ENCODE measurements around the gene ST6GALNAC1.

The ST6GALNAC1 gene, protein sequence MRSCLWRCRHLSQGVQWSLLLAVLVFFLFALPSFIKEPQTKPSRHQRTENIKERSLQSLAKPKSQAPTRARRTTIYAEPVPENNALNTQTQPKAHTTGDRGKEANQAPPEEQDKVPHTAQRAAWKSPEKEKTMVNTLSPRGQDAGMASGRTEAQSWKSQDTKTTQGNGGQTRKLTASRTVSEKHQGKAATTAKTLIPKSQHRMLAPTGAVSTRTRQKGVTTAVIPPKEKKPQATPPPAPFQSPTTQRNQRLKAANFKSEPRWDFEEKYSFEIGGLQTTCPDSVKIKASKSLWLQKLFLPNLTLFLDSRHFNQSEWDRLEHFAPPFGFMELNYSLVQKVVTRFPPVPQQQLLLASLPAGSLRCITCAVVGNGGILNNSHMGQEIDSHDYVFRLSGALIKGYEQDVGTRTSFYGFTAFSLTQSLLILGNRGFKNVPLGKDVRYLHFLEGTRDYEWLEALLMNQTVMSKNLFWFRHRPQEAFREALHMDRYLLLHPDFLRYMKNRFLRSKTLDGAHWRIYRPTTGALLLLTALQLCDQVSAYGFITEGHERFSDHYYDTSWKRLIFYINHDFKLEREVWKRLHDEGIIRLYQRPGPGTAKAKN

DNA sequence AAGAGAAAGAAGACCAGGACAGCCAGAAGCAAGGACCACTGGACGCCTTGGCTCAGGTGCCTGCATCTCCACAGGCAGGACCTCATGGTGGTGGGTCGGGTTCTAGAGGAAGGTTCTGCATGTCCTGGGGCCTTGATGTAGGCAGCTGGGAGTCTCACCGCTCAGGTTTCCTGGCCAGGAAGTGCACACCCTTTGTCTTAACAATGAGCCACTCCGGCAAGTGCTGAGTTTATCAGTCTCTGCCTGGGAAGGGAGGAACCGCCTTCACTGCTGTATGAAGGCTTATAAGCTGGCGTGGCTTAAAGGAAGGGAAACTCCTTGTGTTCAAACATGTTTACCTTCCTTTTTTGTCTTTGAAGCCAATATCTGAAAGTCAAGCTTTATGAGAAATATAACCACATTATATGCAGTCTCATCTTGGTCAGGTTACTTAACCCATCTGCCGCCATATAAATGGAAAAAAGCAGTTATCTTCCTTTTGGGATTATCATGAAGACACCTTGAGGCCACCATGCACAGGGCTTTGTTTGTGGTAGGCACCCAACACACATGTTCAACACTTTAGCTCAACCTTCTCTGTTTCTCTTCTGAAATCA, at the start of gene ST6GALNAC1:
TSS of gene ST6GALNAC1 (minus strand) at position 205 of the 596 bp plus-strand sequence. CDS start at position 86, 119 bp downstream.
- no peak for DNase-seq

DNA sequence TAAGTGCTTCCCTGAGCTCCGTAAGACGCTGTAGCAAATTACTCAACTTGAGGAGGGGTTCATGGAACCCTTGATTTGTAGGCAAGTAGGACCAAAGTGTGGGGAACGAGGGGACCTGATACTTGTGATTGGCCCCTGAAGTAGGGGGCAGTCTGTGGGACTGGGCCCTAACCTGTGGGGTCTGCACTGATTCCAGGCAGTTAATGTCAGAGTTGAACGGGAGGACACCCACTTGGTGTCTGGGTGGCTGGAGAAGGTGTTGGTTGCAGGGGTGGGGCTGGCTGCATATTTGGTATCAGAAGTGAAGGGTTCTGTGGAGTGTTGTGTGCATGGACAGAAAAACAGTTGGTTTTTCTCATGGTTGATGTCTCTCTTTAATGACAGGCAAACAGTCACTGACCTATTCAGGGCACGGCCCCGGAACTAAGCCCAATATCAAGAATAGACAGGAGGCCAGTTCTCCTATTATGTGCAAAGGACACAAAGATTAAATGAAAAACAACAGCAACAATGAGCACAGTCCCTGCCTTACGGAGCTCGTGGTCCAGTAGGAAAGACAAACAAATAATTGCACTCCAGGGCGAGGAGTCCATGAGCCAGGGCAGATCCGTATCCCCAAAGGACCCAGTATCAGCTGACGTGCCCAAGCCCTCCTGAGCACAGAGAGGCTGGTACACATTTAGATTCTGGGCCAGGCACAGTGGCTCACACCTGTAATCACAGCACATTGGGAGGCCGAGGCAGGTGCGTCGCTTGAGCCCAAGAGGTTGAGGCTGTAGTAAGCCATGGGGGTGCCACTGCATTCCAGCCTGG, 48.0 kb upstream of the ST6GALNAC1 start:
- DNase-seq, result no peak

DNA sequence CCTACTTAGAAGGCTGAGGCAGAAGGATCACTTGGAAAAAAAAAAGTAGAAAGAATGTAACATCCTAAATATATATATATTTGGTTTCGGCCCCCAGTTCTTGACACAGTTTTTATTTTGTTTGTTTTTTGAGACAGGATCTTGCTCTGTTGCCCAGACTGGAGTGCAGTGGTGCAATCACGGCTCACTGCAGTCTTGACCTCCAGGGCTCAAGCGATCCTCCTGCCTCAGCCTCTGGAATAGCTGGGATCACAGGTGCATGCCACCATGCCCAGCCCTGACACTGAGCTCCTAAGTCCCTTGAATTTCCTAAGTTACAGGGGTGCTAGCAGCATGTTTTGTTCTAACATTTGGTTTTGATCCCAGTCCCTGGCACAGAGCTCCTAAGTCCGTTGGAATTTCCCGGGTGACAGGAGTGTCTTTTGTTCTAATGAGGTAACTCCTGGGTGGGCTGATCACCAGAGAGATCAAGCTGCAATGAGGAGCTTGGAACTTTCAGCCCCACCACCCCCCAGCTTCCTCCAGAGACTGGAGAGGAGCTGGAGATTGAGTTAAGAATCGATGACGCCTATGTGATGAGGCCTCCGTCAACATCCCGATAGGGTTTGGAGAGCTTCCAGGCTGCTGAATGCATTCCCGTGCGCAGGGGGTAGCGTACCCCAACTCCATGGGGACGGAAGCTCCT, 47.2 kb upstream of the ST6GALNAC1 start:
- DNase-seq, result no peak

DNA sequence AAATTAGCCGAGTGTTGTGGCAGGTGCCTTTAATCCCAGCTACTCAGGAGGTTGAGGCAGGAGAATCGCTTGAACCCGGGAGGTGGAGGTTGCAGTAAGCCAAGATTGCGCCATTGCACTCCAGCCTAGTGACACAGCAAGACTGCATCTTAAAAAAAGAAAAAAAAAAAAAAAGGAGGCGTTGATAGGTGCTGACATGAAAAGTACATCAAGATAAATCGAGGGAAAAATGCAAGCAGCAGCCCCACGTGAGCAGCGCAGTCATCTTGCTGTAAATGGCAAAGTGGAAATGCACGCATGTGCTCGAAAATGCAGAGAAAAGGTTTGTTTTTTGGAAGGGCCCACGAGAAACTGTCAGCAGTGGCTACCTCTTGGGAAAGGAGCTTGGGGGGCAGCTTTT, 46.3 kb upstream of the ST6GALNAC1 start:
- DNase-seq, result no peak

DNA sequence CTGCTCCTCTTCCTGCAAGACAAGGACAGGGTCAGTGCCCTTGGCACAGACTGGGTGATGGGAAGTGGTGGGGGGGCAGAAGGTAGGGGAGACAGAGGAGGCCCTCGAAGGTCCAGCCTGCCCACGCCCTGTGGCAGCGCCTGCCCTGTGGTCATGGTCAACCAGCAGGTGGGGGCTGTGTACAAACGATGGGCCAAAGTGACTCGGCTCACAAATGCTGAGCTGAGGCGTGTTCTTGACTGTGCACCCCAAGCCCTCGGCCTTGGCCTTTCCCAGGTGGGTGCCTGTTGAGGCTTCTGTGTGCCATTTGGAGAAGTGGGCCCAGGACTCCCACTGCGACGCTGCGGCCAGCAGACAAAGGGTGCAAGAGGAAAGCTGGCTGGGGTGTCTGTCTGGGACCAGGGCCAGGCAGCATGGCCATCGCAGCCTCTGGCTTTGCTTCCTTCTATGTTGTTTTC, 44.6 kb upstream of the ST6GALNAC1 start:
- DNase-seq, result no peak

DNA sequence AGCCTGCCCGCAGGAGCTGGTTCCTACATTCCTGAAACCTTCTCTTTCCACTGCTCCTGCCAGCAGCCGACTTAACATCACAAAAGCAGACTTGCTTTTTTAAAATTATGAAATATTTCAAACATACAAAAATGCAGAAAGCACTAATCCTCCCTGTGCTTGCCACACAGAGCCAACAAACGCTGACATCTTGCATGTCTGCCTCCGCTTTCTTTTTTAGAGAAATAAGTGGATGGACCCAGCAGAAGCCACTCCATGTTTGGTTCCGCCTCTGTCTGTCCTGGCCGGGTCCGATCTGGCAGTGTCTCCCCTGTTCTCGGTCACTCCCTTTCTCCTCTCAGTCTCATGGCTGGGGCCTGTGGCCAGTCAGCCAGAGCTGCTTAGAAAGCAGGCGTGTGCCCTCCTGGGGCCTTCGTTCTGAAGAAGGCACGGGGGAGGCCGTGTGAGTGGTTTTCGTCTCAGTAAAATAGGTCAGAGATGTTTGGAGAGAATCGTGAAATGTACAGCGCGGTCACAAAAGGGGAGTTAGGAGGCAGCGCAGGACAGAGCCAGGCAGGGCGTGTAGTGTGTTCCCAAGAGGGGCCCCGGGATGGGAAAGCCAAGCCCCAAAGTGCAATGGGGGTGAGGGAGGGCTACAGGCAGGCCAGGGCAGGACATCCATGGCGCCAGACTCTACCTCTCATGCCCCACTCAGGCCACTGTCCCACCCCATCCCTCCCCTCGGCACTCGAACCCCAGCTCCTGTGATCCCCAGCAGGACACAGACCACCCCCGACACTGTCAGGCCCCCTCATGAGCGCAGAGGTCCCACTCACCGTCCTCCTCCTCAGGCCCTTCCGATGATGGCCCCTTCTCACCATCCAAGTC, 44.0 kb upstream of the ST6GALNAC1 start:
- no peak for DNase-seq

DNA sequence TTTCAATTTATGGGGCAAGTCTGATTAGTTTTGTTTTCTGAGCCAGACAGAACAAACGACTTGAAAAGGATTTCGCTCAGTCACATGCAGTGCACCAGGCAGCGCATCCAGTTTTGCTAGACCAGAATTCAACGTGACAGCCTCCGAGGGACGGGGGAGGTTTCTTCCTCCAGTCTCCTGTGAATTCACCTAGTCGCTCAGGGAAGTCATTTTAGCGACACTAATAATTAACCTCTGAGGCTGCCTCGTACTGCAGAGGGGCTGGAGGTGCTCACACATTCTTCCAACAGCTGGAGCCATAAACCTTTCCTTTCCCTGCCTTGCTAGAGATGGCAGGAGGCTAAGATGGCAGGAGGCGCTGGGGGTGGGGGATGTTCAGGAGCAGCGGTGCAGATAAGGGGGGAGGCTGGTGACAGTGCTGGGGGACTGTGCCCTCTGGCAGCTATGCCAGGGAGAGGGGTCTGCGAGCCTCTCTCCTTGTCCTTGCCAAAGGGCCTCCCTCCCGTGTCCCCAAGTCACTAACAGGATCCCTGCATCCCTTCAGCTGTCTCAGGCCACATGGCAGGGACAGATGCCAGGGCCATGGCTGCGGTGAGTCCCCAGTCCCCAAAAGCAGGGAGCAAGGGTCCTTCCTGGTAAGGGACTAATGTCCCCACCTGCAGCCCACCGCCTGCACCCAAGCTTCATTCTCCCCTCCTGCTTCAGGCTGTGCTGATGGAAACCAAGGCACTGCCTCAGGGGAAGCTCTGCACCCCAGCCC, 43.2 kb upstream of the ST6GALNAC1 start:
- DNase-seq, result no peak

DNA sequence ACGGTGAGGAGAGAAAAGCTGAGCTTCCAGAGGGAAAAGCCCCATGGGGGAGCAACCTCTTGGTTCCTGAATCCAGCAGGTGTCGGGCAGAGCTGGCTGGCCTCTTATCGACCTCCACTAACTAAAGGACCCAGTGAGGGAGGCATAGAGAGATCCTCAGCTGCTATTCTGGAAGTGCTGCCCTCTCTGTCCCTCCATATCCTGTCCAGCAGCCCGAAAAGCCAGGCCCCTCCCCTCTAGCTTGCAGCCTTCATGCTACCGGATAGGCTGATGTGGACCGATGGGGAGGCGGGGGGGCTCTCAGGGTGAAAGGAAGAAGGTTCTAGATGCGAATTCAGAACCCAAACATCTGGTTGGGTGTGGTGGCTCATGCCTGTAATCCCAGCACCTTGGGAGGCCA, 42.3 kb upstream of the ST6GALNAC1 start:
- DNase-seq, result no peak

DNA sequence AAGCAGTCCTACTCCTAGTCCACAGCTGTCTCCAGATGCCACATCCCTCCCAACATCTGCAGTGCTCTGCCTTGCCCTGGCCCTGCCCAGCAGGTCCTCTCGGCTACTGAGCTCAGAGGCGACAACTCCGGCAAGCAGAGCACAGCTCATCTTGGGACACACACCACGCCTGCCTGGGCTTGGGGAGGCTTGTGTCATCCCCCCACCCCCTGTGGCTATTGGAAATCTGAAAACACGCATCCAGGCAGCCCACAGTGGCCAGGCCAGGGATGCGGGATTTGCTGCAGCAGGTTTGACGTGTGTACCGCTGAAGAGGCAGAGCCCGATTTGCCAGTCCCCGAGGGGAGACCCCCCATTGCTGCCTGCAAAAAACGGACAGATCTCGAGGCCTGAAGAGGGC, 41.8 kb upstream of the ST6GALNAC1 start:
- no peak for DNase-seq

DNA sequence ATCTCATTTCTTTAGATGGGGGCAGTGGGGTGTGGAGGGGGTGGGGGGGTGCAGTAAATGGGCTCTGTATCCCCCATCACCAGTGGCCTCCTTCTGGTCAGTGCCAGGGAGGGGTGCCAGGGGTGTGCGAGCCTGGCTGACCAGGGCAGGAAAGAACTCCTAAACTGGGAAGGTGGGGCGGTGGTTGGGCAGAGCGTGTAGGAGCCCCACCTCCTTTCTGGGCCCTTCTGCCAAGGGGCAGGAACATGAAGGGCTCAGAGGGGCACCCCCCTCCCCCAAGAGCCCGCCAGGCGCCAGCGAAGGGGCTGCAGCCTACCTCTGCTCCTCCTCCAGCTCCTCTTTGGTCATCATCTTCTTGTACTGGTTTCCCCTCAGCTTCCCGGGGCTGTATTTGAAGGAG, 41.2 kb upstream of the ST6GALNAC1 start:
- DNase-seq, result no peak

DNA sequence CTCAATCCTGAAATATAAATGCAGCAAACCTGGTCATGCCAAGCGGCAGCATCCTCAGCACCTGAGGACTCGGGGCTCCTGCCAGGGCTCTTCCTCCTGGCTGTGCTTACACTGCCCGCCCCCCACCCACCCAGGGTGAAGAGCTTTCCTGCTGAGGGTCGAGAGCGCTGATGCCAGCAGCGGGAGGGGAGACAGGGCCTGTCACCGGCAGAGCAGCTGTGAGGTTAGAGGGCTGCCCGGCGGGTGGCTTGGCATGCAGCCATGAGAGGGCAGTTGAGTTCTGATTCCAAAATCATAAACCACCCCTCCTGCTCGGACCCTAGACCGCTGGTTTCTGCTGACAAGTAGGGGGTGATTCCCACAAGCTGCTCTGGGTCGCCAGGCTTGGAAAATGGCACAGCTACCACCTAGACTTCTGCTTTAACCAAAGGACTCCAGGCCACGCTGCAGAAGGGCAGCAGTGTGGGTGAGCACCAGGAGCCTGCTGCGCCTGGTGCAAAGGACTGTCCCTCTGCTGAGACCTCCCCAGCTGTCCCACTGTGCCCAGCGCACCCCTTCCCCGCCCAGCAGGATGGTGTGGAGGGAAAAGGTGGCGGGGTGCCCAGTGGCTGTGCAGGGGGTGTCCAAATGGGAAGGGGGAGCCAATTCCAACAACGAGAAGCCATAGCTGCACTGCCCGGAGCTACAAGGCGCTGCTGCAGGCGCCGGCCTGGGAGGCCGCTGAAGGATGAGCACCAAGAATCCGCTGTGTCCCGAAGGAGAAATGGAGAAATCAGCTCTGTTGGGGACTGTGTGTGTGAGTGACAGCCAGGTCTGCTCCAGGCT, 40.6 kb upstream of the ST6GALNAC1 start:
- DNase-seq, result no peak

DNA sequence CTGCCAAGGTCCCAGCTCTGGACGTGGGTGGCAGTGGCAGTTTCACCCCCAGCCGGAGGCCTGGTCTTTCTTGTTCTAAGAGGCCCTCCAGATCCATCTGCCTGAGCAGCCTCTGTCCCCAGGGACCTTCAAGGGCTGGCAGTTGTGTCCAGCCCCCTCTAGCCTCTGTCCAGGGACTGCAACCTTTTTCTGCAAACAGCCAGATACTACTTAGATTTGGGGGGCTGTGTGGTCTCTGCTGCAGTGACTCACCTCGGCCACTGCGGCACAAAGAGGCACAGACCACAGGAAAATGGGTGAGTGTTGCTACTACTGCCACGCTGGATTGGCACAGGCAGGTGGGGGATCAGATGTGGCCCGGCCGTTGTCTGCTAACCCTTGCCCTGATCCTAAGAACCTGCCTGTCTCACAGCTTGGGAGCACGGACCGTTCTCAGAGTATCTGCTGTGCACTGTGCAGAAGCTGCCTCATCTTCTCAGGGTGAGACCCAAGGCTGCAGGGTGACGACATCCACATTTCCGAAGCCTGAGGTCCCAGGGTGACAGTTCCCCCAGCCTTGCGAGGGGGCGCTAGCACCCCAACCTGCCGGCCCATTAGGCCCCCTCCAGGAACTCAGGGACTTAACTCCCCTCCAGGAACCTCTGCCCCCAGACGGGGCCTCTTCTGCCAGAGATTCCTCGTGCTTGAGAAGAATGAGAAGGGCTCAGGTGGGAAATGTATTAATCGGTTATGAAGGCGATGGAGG, 39.6 kb upstream of the ST6GALNAC1 start:
- no peak for DNase-seq

DNA sequence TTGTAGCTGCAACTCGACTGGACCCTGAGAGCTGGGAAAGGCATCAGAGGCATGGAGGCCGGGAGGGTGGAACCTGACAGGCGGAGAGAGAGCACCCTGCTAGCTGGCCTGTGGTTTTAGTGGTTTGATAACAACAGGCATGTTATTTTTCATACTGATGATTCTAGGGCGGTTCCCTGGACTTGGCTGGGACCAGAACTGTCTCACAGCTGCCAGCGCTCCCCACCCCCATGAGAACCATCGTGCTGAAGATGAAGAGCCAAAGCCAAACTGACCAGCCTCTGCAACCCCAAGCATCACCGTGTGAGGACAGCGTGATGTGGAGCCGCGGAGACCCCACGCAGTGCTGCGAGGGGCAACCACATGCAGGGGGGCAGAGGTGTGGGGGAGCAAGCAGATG, 38.7 kb upstream of the ST6GALNAC1 start:
- DNase-seq, result no peak

DNA sequence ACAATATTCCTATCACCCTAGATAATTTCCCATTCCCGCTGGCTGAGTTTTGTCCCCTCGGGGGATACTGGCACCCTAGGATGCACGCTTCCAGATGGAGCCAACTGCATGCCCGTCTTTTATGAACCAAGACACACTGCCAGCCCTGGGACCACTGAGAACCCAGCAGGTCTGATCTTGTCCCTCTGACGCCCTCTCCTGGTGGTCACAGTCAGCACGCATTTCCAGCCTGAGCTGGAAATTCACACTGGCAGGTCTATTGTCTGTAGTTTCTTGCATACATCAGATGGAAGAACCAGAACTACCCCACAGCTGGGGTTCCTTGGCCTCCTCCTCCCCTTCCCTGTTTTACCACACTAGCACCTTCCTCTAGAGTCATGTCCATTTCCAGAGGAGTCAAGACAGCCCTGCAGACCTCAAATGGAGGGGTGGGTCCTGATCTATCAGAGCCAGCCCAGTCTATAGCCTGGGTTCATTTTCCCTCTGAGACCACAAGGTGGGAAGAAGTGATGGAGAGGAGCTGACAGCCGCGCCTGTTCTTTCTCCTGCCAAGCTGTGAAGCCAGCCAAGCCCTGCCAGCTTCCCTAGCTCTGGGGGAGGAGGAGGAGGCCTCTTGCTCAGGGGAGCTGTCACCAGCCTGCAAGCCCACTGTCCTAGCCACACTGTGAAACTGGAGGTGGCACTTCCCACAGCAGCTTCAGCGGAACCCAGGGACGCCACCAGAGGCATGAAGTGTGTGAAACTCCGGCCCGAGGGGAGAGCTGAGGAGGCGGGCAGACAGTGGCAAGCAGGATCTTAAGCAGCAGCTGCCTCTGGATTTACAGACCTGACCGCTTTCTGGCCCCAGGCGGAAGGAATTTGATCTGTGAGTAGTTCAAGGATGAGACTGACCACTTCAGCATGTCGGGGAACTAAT, 37.9 kb upstream of the ST6GALNAC1 start:
- DNase-seq, result peak; percentile 67 to 83 (median 70)

DNA sequence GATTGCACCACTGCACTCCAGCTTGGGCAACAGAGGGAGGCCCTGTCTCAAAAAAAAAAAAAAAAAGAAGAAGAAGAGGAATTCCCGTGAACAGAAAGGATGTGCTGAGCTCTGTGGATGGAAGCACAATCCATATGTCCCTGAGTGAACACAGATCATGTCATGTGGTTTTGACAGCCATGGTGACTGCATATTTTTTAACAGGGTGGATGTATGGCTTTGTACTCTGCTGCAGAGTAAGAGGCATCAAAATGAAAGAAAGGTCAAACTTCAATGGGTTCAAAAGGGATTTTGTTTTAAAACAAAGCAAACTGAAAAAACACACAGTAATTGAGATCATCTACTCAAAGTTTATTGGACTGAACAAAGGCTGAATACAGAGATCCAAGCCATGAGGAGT, 35.7 kb upstream of the ST6GALNAC1 start:
- peak; percentile 30 to 52 (median 39) for DNase-seq

DNA sequence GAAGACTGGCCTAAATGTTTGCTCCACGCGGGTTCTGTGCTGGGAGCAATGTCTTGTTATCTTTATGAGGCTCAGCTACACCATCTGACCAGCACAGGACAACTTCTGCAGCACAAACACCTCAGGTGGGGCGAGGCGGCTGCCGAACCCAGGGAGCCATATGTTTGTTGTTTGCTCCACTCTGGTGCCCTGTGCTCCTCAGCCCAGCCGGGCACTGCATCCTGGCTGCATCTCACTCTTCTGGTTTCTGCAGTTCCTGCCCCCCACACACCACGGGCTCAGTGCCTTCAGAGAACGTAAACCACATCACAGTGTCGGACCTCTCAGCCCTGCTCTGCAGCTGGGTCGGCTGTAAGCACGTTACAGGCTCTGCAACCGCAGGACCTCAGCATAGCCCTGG, 34.8 kb upstream of the ST6GALNAC1 start:
- DNase-seq, result no peak

DNA sequence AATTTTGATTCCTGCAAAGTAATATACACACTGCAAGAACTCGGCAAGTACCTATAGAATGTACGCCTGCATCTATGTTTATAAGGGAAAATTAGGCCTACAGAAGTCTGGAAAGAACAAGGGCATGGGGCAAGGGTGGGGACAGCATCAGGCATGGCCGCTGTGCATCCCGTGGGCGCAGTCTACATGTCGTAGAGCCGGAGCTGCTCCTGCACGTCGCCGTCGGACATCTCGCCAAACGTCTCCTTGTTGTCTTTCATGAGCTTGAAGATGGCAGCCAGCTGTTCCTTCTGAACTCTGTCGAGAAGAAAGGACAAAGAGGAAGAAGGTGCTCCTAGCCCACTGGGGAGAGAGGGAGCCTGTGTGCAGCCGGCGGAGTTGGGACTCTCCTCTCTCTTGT, 33.8 kb upstream of the ST6GALNAC1 start:
- no peak for DNase-seq

DNA sequence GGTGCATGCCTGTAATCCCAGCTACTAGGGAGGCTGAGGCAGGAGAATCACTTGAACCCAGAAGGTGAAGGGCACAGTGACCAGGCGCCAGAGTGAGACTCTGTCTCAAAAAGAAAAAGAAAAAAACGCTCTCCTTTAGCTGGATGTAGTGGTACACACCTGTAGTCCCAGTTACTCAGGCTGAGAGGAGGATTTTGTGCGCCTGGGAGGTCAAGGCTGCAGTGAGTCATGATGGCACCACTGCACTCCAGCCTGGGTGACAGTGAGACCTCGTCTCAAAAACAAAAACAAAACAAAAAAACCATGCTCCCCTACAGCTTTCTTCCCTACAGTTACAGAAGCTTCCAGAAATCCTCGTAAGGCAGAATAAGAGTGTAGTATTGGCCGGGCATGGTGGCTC, 33.1 kb upstream of the ST6GALNAC1 start:
- no peak for DNase-seq

Data from suppressor macrophage treated with lipopolysaccharide for 1 hour (primary cell).